Retinal pigment epithelial cell (primary cell): ENCODE results near the gene FGF16.

Experiments
- DNase-seq: peaks from one replicate; pipeline ENCODE4 v3.0.0-alpha.2; 2010; ENCODE audit warnings: low read depth
- H3K4me3 ChIP-seq: 2 replicates; pipeline ENCODE4 v1.5.1; 2011; ENCODE audit warnings: mild to moderate bottlenecking, low read length, control low read depth, moderate library complexity
- TF ChIP-seq, protein P1 (sequence below): conservative IDR thresholded peaks from 2 replicates; pipeline ENCODE4 v1.5.1; 2011; ENCODE audit warnings: low read depth, low read length, control low read depth, inconsistent platforms

Gene FGF16

GRCh38 chrX:77436271-77436670 is 10.9 kb upstream of the FGF16 start:
- TF ChIP-seq, protein P1, sequence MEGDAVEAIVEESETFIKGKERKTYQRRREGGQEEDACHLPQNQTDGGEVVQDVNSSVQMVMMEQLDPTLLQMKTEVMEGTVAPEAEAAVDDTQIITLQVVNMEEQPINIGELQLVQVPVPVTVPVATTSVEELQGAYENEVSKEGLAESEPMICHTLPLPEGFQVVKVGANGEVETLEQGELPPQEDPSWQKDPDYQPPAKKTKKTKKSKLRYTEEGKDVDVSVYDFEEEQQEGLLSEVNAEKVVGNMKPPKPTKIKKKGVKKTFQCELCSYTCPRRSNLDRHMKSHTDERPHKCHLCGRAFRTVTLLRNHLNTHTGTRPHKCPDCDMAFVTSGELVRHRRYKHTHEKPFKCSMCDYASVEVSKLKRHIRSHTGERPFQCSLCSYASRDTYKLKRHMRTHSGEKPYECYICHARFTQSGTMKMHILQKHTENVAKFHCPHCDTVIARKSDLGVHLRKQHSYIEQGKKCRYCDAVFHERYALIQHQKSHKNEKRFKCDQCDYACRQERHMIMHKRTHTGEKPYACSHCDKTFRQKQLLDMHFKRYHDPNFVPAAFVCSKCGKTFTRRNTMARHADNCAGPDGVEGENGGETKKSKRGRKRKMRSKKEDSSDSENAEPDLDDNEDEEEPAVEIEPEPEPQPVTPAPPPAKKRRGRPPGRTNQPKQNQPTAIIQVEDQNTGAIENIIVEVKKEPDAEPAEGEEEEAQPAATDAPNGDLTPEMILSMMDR, result no peak
- no peak for DNase-seq
- H3K4me3 ChIP-seq, result no peak overlapping the region

GRCh38 chrX:77436682-77437081 is 10.5 kb upstream of the FGF16 start:
- H3K4me3 ChIP-seq, result no peak overlapping the region
- no peak for DNase-seq
- TF ChIP-seq, protein P1, result no peak

- TF ChIP-seq, protein P1, result no peak
- H3K4me3 ChIP-seq, result no peak overlapping the region
- no peak for DNase-seq
Observed at GRCh38 chrX:77440330-77440729, 6.9 kb upstream of the FGF16 start.

GRCh38 chrX:77441033-77441432 is 6.2 kb upstream of the FGF16 start:
- DNase-seq, result no peak
- TF ChIP-seq, protein P1, result no peak
- H3K4me3 ChIP-seq, result no peak overlapping the region

- DNase-seq, result no peak
- no peak overlapping the region for H3K4me3 ChIP-seq
- TF ChIP-seq, protein P1, result no peak
Observed at GRCh38 chrX:77441479-77441878, 5.7 kb upstream of the FGF16 start.

DNA sequence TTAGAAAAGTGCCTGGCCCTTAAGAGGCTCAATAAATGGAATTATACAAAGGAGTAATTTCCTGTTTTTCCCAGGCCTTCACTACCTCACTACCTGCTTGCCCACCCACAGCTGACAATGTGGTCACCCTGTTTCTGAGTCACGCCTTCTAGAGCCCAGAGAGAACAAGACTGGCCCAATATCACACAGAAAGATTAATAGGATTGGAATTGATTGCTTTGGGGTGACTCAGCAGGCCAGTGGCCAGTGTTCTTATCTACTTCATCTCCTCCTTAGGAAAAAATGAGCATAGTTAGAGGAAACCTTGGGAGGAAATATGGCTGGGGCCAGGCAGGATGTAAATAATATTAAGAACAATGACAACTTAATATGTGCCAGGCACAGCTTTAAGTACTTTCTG is 4.5 kb upstream of the FGF16 start:
- no peak overlapping the region for H3K4me3 ChIP-seq
- DNase-seq, result peak; percentile 75
- TF ChIP-seq, protein P1, result no peak

GRCh38 chrX:77444075-77444474 is 3.1 kb upstream of the FGF16 start:
- no peak for DNase-seq
- TF ChIP-seq, protein P1, result no peak
- H3K4me3 ChIP-seq, result no peak overlapping the region
